ENCODE results near the gene OLFM3.

Gene OLFM3

GRCh38 chr1:101996825-101997465, at the start of gene OLFM3:
TSS of gene OLFM3 (minus strand) at chr1:101996926.
- no peak for DNase-seq (ENCODE audit: low read depth in 2 of 2, low spot score in 1 of 2)

- no peak for DNase-seq (ENCODE audit: low read depth in 2 of 2, low spot score in 1 of 2)
Measured at GRCh38 chr1:102045752-102046151, 49.0 kb upstream of the OLFM3 start.

GRCh38 chr1:102032534-102032933, 35.8 kb upstream of the OLFM3 start:
- no peak for DNase-seq (ENCODE audit: low read depth in 2 of 2, low spot score in 1 of 2)

- DNase-seq (ENCODE audit: low read depth in 2 of 2, low spot score in 1 of 2): no peak
Measured at GRCh38 chr1:102019530-102019929, 22.8 kb upstream of the OLFM3 start.

- DNase-seq (ENCODE audit: low read depth in 2 of 2, low spot score in 1 of 2): no peak
Measured at GRCh38 chr1:102015728-102016127, 19.0 kb upstream of the OLFM3 start.

- DNase-seq (ENCODE audit: low read depth in 2 of 2, low spot score in 1 of 2): no peak
Measured at GRCh38 chr1:102002057-102002456, 5.3 kb upstream of the OLFM3 start.

- no peak for DNase-seq (ENCODE audit: low read depth in 2 of 2, low spot score in 1 of 2)
Measured at GRCh38 chr1:101995984-101996745, 561 bp downstream of the OLFM3 start.

- no peak for DNase-seq (ENCODE audit: low read depth in 2 of 2, low spot score in 1 of 2)
Measured at GRCh38 chr1:101993710-101994109, 3.0 kb downstream of the OLFM3 start.

- no peak for DNase-seq (ENCODE audit: low read depth in 2 of 2, low spot score in 1 of 2)
Measured at GRCh38 chr1:101992821-101993575, 3.7 kb downstream of the OLFM3 start.

- DNase-seq (ENCODE audit: low read depth in 2 of 2, low spot score in 1 of 2): no peak
Measured at GRCh38 chr1:101980974-101981373, 15.8 kb downstream of the OLFM3 start.

- DNase-seq (ENCODE audit: low read depth in 2 of 2, low spot score in 1 of 2): no peak
Measured at GRCh38 chr1:101977266-101977665, 19.5 kb downstream of the OLFM3 start.

GRCh38 chr1:101976161-101976560, 20.6 kb downstream of the OLFM3 start:
- no peak for DNase-seq (ENCODE audit: low read depth in 2 of 2, low spot score in 1 of 2)

- DNase-seq (ENCODE audit: low read depth in 2 of 2, low spot score in 1 of 2): no peak
Measured at GRCh38 chr1:101975371-101975770, 21.4 kb downstream of the OLFM3 start.

GRCh38 chr1:101974599-101975274, 22.0 kb downstream of the OLFM3 start:
- DNase-seq (ENCODE audit: low read depth in 2 of 2, low spot score in 1 of 2): no peak

GRCh38 chr1:101971304-101971703, 25.4 kb downstream of the OLFM3 start:
- no peak for DNase-seq (ENCODE audit: low read depth in 2 of 2, low spot score in 1 of 2)

- DNase-seq (ENCODE audit: low read depth in 2 of 2, low spot score in 1 of 2): no peak
Measured at GRCh38 chr1:101967871-101968270, 28.9 kb downstream of the OLFM3 start.

- DNase-seq (ENCODE audit: low read depth in 2 of 2, low spot score in 1 of 2): no peak
Measured at GRCh38 chr1:101965341-101965740, 31.4 kb downstream of the OLFM3 start.

GRCh38 chr1:101964708-101965107, 32.0 kb downstream of the OLFM3 start:
- no peak for DNase-seq (ENCODE audit: low read depth in 2 of 2, low spot score in 1 of 2)

GRCh38 chr1:101960142-101960541, 36.6 kb downstream of the OLFM3 start:
- no peak for DNase-seq (ENCODE audit: low read depth in 2 of 2, low spot score in 1 of 2)

GRCh38 chr1:101959456-101959855, 37.3 kb downstream of the OLFM3 start:
- no peak for DNase-seq (ENCODE audit: low read depth in 2 of 2, low spot score in 1 of 2)

- no peak for DNase-seq (ENCODE audit: low read depth in 2 of 2, low spot score in 1 of 2)
Measured at GRCh38 chr1:101957771-101958170, 39.0 kb downstream of the OLFM3 start.
